ENCODE measurements around the gene ARHGAP44. TPM values are rescaled to one million over a fixed set of nuclear protein-coding genes. Genes with fewer than 3 reads are reported as not detected.

Gene ARHGAP44
- total and polyA plus RNA-seq, 2 donors (not counting 3 experiments of a cell fraction or from before 2014, with no cell fraction given), result 0.11 to 0.42 TPM

- POLR2A ChIA-PET, result no interaction called here
- H3K9me1 ChIP-seq (replicated peaks; ENCODE audit: control insufficient read depth, extremely low read depth, insufficient read depth, low read length), result no peaks in the 10 kb centered on the region
- no peaks in the 10 kb centered on the region for H3K27me3 ChIP-seq (ENCODE audit: control insufficient read depth in 2 of 2, insufficient read depth in 2 of 2, low read length in 2 of 2)
- BruUV-seq (replicated peaks), result no TSS peak
- H3K4me1 ChIP-seq (ENCODE audit: control insufficient read depth, extremely low read depth, insufficient read depth, low read length), result no peaks in the 10 kb centered on the region
- H3K4me2 ChIP-seq (ENCODE audit: insufficient read depth, low read length), result no peak overlapping the region
- no peaks in the 10 kb centered on the region for H3K36me3 ChIP-seq (ENCODE audit: control insufficient read depth in 2 of 2, extremely low read depth in 1 of 2, insufficient read depth in 2 of 2, low read length in 2 of 2)
- dilution Hi-C loops (cut with MboI; ENCODE audit: extremely low pct_ligation_motif_present, low sequenced_read_pairs) (no loop called here), intact Hi-C loops (cut with micrococcal nuclease) (no loop called here)
- H2AFZ ChIP-seq (ENCODE audit: low read depth, low read length), result peak overlapping the region; percentile 30
- no peak overlapping the region for H3K9ac ChIP-seq (replicated peaks; ENCODE audit: extremely low read depth, insufficient read depth, low read length)
- no peak overlapping the region for H3K27ac ChIP-seq (ENCODE audit: insufficient read depth, low read depth, low read length)
- peak; percentile 79 for FAIRE-seq
- no peak overlapping the region for H3K4me3 ChIP-seq (replicated peaks in 1 of 3; ENCODE audit: insufficient read depth in 1 of 3, low read depth in 1 of 3, low read length in 3 of 3)
- no peaks in the 10 kb centered on the region for H3K9me3 ChIP-seq (replicated peaks; ENCODE audit: control insufficient read depth, insufficient read depth, low read length)
- no peaks in the 10 kb centered on the region for H3K79me2 ChIP-seq (ENCODE audit: control insufficient read depth, insufficient read depth, low read length)
- H4K20me1 ChIP-seq (replicated peaks; ENCODE audit: control insufficient read depth, extremely low read depth, insufficient read depth, low read length), result no peaks in the 10 kb centered on the region
- TF ChIP-seq POLR2A (IDR thresholded peaks at IDR 0.05; ENCODE audit: low read depth, low read length) (no peak), CTCF (IDR thresholded peaks at IDR 0.05; ENCODE audit: extremely low read depth in 1 of 2, insufficient read depth in 1 of 2, low read depth in 1 of 2, low read length in 2 of 2) (peak; percentile 95 to 99)
- CTCF ChIA-PET, result no interaction called here
- DNase-seq (ENCODE audit: low read depth, low spot score), result peak; percentile 71
Measured at GRCh38 chr17:13024526-13025257, 235.4 kb downstream of the ARHGAP44 start.

- BruUV-seq (replicated peaks), result no TSS peak
- H4K20me1 ChIP-seq (replicated peaks; ENCODE audit: control insufficient read depth, extremely low read depth, insufficient read depth, low read length), result no peaks in the 10 kb centered on the region
- H2AFZ ChIP-seq (ENCODE audit: low read depth, low read length), result no peak overlapping the region
- H3K79me2 ChIP-seq (ENCODE audit: control insufficient read depth, insufficient read depth, low read length), result no peaks in the 10 kb centered on the region
- CTCF ChIA-PET, result no interaction called here
- H3K4me2 ChIP-seq (ENCODE audit: insufficient read depth, low read length), result no peak overlapping the region
- no peaks in the 10 kb centered on the region for H3K4me1 ChIP-seq (ENCODE audit: control insufficient read depth, extremely low read depth, insufficient read depth, low read length)
- DNase-seq (ENCODE audit: low read depth, low spot score) (no peak), FAIRE-seq (no peak)
- dilution Hi-C loops (cut with MboI; ENCODE audit: extremely low pct_ligation_motif_present, low sequenced_read_pairs), result no loop called here
- H3K9me3 ChIP-seq (replicated peaks; ENCODE audit: control insufficient read depth, insufficient read depth, low read length), result no peaks in the 10 kb centered on the region
- H3K4me3 ChIP-seq (replicated peaks in 1 of 3; ENCODE audit: insufficient read depth in 1 of 3, low read depth in 1 of 3, low read length in 3 of 3), result no peak overlapping the region
- TF ChIP-seq JUN (IDR thresholded peaks at IDR 0.05; ENCODE audit: borderline replicate concordance, insufficient read depth, insufficient read length, low read depth) (no peak), GATA2 (IDR thresholded peaks at IDR 0.05; ENCODE audit: insufficient read depth, insufficient read length, low read depth, low read length) (no peak), MYC (IDR thresholded peaks at IDR 0.05; ENCODE audit: low read depth, low read length) (no peak), POLR2AphosphoS5 (IDR thresholded peaks at IDR 0.05; ENCODE audit: insufficient read depth, low read depth, low read length) (no peak), CTCF (IDR thresholded peaks at IDR 0.05; ENCODE audit: extremely low read depth in 1 of 2, insufficient read depth in 1 of 2, low read depth in 1 of 2, low read length in 2 of 2) (no peak), FOS (IDR thresholded peaks at IDR 0.05; ENCODE audit: borderline replicate concordance, insufficient read depth, low read length) (no peak), EZH2 (IDR thresholded peaks at IDR 0.05; ENCODE audit: borderline replicate concordance, low read depth, low read length, severe bottlenecking) (no peak)
- TF ChIP-seq, protein P1, sequence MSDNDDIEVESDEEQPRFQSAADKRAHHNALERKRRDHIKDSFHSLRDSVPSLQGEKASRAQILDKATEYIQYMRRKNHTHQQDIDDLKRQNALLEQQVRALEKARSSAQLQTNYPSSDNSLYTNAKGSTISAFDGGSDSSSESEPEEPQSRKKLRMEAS (IDR thresholded peaks at IDR 0.05; ENCODE audit: insufficient read depth, insufficient read length), result no peak
- no peaks in the 10 kb centered on the region for H3K27me3 ChIP-seq (ENCODE audit: control insufficient read depth in 2 of 2, insufficient read depth in 2 of 2, low read length in 2 of 2)
- intact Hi-C loops (cut with micrococcal nuclease), result no loop called here
- H3K9ac ChIP-seq (replicated peaks; ENCODE audit: extremely low read depth, insufficient read depth, low read length), result no peak overlapping the region
- no peak overlapping the region for H3K27ac ChIP-seq (ENCODE audit: insufficient read depth, low read depth, low read length)
- H3K36me3 ChIP-seq (ENCODE audit: control insufficient read depth in 2 of 2, extremely low read depth in 1 of 2, insufficient read depth in 2 of 2, low read length in 2 of 2), result no peaks in the 10 kb centered on the region
- no peaks in the 10 kb centered on the region for H3K9me1 ChIP-seq (replicated peaks; ENCODE audit: control insufficient read depth, extremely low read depth, insufficient read depth, low read length)
- POLR2A ChIA-PET, result no interaction called here
Measured at GRCh38 chr17:13025258-13025627, 235.9 kb downstream of the ARHGAP44 start.

All from endothelial cell of umbilical vein (primary cell).